RCC 7860 (cell line): Measurements from ENCODE around the gene ZBTB45.

Experiments used
- DNase-seq: peaks from one replicate; pipeline ENCODE4 v3.0.0-alpha.2; 2015; ENCODE audit warnings: low spot score
- FAIRE-seq: peaks from 2 replicates; lab custom pipeline; 2012; peaks lifted over from hg19 to GRCh38; lab: Jason Lieb, UNC

Gene ZBTB45

GRCh38 chr19:58519355-58520256 is at the start of gene ZBTB45:
TSS of gene ZBTB45 (minus strand) at chr19:58519810. CDS start at chr19:58517673, 2,137 bp downstream.
- FAIRE-seq (no peak), DNase-seq (peak; percentile 90)

- DNase-seq (no peak), FAIRE-seq (no peak)
These were observed 49.0 kb upstream of the ZBTB45 start for GRCh38 chr19:58568453-58569130.

- DNase-seq = no peak
- FAIRE-seq = no peak
These were observed 47.4 kb upstream of the ZBTB45 start for GRCh38 chr19:58566989-58567388.

- DNase-seq (no peak), FAIRE-seq (no peak)
These were observed 44.2 kb upstream of the ZBTB45 start for GRCh38 chr19:58563823-58564222.

- FAIRE-seq = no peak
- DNase-seq = no peak
These were observed 43.5 kb upstream of the ZBTB45 start for GRCh38 chr19:58563034-58563573.

GRCh38 chr19:58562122-58563033 is 42.8 kb upstream of the ZBTB45 start:
- FAIRE-seq = no peak
- DNase-seq = no peak

GRCh38 chr19:58561373-58562121 is 41.9 kb upstream of the ZBTB45 start:
- DNase-seq = no peak

GRCh38 chr19:58560921-58561320 is 41.3 kb upstream of the ZBTB45 start:
- FAIRE-seq (no peak), DNase-seq (no peak)

More at GRCh38 chr19:58561373-58562121, 41.9 kb upstream of the ZBTB45 start:
- no peak for FAIRE-seq

GRCh38 chr19:58560007-58560887 is 40.6 kb upstream of the ZBTB45 start:
- DNase-seq (no peak), FAIRE-seq (no peak)

- DNase-seq = peak; percentile 82
- FAIRE-seq = peak; percentile 63
These were observed 39.8 kb upstream of the ZBTB45 start for GRCh38 chr19:58559275-58560006.

- DNase-seq (peak; percentile 92), FAIRE-seq (peak; percentile 77)
These were observed 39.1 kb upstream of the ZBTB45 start for GRCh38 chr19:58558623-58559274.

- FAIRE-seq = no peak
- DNase-seq = peak; percentile 19
These were observed 38.5 kb upstream of the ZBTB45 start, which contains the start of gene UBE2M for GRCh38 chr19:58558066-58558622. TSS of gene UBE2M (minus strand) at chr19:58558611. CDS start at chr19:58558381, 230 bp downstream.

- FAIRE-seq = no peak
These were observed 37.8 kb upstream of the ZBTB45 start for GRCh38 chr19:58557221-58558065.

GRCh38 chr19:58556622-58557220 is 37.1 kb upstream of the ZBTB45 start:
- FAIRE-seq (no peak), DNase-seq (no peak)

More at GRCh38 chr19:58557221-58558065, 37.8 kb upstream of the ZBTB45 start:
- DNase-seq = no peak

- DNase-seq (no peak), FAIRE-seq (no peak)
These were observed 36.5 kb upstream of the ZBTB45 start for GRCh38 chr19:58555920-58556621.
